ENCODE data around the gene NACA2. TPM values are rescaled to one million over a fixed set of nuclear protein-coding genes. Genes with fewer than 3 reads are reported as not detected.

NACA2 gene
- total RNA-seq, 3 donors from 2014 or later = not detected

DNA sequence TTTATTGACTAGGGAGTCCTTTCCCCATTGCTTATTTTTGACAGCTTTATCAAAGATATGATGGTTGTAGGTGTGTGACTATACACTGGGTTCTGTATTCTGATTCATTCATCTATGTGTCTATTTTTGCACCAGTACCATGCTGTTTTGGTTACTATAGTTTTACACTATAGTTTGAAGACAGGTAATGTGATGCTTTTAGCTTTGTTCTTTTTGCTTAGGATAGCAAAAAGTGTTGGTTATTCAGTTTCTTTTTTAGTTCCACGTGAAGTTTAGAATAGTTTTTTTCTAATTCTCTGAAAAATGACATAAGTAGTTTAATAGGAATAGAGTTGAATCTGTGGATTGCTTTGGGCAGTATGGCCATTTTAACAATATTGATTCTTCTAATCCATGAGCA, 50.1 kb downstream of the NACA2 start:
- H3K4me3 ChIP-seq = no peak overlapping the region
- H3K4me1 ChIP-seq = no peaks in the 10 kb centered on the region
- no peaks in the 10 kb centered on the region for H3K36me3 ChIP-seq
- peaks cover 0 to 18% of the 10 kb centered on the region in 2 donors for H3K9me3 ChIP-seq
- TF ChIP-seq CTCF (IDR thresholded peaks at IDR 0.05) = no peak
- TF ChIP-seq POLR2A (IDR thresholded peaks at IDR 0.05) = no peak
- no peak for TF ChIP-seq POLR2AphosphoS5 (IDR thresholded peaks at IDR 0.05)
- H3K27ac ChIP-seq = no peak overlapping the region
- intact Hi-C loops (cut with DNase I; ENCODE audit: low total_unique reads) = no loop called here
- H3K27me3 ChIP-seq = no peaks in the 10 kb centered on the region
- no peak for DNase-seq (ENCODE audit: low spot score in 2 of 2)

Other genes with a start within 250 kb of the NACA2 start
- 1 to 10 TPM; 4.8 to 8.5 (median 5.7) TPM for gene TBX2, start 191.4 kb downstream of the NACA2 start, total RNA-seq
- under 1 TPM in 1 of 3 donors, not detected in 2; 0.80 TPM for gene TBX4, start 138.8 kb downstream of the NACA2 start, total RNA-seq